ENCODE measurements around the gene POGZ.

POGZ gene, protein sequence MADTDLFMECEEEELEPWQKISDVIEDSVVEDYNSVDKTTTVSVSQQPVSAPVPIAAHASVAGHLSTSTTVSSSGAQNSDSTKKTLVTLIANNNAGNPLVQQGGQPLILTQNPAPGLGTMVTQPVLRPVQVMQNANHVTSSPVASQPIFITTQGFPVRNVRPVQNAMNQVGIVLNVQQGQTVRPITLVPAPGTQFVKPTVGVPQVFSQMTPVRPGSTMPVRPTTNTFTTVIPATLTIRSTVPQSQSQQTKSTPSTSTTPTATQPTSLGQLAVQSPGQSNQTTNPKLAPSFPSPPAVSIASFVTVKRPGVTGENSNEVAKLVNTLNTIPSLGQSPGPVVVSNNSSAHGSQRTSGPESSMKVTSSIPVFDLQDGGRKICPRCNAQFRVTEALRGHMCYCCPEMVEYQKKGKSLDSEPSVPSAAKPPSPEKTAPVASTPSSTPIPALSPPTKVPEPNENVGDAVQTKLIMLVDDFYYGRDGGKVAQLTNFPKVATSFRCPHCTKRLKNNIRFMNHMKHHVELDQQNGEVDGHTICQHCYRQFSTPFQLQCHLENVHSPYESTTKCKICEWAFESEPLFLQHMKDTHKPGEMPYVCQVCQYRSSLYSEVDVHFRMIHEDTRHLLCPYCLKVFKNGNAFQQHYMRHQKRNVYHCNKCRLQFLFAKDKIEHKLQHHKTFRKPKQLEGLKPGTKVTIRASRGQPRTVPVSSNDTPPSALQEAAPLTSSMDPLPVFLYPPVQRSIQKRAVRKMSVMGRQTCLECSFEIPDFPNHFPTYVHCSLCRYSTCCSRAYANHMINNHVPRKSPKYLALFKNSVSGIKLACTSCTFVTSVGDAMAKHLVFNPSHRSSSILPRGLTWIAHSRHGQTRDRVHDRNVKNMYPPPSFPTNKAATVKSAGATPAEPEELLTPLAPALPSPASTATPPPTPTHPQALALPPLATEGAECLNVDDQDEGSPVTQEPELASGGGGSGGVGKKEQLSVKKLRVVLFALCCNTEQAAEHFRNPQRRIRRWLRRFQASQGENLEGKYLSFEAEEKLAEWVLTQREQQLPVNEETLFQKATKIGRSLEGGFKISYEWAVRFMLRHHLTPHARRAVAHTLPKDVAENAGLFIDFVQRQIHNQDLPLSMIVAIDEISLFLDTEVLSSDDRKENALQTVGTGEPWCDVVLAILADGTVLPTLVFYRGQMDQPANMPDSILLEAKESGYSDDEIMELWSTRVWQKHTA (N-terminal part only)

DNA sequence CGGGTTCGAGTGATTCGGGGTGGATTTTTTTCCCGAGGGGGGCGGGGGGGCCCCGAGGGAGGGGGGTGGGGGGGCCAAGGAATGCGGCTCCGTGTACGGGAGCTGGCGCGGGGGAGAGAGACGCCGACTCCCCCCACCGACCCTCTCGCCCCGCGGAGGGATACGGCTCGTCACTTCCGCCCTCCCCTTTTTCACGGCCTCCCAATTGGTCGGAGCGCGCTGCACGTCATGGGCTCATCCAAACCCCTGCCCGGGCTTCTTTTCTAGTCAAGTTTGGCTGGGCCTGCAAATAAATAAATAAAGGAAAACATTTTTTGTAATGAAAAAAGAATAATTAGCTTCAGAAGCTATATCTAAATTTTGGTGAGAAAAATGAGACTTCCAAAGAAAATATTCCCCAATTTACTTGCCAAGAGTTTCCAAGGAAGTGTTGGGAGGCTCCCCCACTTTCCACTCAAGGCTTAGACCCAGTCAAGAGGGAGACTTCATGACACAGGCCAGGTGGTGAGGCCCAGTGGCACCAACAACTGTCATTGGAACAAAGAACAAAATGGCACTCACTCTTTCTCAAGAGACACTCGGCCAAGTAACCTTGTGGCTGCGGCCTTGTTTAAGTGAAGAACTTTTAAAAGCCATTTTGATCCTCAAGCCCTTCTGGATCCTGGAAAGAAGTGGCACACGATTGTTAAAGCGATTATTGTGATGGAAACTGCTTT is at the start of gene POGZ:
Gene POGZ (minus strand): TSS at position 164 of the 716 bp plus-strand sequence. CDS start 17,290 bp downstream, outside the sequence.
- peak; percentile 98 for DNase-seq (ENCODE audit: low read depth, low spot score)

GRCh38 chr1:151508833-151509232 is 49.5 kb upstream of the POGZ start:
- DNase-seq (ENCODE audit: low read depth, low spot score): no peak

- no peak for DNase-seq (ENCODE audit: low read depth, low spot score)
Measured at GRCh38 chr1:151504759-151505158, 45.5 kb upstream of the POGZ start.

- DNase-seq (ENCODE audit: low read depth, low spot score): no peak
Measured at GRCh38 chr1:151504252-151504651, 45.0 kb upstream of the POGZ start.

DNA sequence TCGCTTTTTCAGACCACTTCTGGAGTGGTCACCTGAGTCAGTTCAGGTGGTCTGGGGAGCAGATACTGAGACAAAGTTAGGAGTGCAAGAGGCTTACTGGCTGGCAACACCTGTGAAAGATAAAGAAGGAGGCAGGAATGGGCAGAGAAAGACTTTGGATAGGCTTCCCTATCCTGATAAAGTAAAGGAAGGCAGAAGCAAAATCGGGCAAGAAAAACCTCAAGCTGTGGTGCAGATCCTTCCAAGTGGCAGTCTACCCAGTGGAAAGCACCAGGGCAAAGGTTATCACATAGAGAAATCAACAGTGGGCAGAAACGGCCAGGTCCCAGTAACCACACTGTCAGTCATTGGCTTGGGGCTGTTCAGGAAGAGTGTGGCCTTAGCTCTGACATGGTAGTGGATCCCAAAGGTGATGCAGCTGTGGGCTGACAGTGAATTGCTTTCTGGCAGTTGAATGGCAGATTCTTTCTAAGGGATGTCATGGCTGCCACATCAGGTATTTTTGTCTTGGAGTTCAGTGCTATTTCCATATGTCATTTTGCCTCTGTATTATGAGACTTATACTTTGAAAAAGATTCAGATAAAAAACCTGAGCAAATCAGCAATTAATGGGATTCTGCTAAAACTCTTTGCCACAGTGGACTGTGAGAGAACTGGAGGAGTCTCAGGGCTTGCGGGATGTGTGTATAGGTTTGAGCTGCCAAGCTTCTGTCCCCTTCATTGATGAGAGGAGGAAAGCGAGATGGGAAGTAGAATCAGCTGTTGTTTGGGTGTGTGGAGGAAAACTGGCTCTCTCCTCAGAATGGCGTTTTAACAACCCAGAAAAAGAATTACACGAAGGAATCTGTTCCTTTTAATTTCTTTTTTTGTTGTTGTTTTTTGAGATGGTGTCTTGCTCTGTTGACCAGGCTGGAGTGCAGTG is 43.8 kb upstream of the POGZ start:
- no peak for DNase-seq (ENCODE audit: low read depth, low spot score)

DNA sequence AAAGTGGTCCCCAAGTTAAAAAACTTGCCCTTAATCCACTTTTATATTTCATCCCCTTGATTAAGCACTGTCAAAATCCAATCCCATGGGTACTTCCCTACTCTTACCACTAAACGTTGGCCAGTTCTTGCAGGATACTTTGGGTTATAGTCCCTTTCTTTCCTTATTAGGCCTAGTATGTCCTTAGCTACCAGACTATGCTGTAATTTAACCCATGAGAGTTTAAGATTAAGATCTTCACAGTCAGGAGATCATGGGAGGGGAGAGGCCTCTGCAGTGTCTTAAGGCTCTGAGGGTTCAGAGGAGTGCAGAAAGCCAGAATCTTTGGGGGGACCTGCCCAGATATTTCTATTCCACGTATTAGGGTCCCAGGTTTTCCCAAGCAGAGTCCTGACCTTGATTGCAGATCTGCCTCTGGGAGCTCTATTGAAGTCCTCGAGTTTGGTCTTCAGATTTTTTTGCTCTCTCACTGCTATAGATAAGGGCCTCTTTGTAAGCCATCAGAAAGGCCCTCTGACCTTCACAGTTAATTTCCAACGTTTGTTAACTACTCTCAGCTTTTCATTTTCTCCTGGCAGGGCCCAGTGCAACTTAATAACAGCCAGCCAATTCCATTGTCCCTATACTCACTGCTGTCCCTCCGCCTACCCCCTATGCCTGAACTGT is 42.9 kb upstream of the POGZ start:
- DNase-seq (ENCODE audit: low read depth, low spot score): no peak

- DNase-seq (ENCODE audit: low read depth, low spot score): no peak
Measured at GRCh38 chr1:151501474-151501873, 42.2 kb upstream of the POGZ start.

DNA sequence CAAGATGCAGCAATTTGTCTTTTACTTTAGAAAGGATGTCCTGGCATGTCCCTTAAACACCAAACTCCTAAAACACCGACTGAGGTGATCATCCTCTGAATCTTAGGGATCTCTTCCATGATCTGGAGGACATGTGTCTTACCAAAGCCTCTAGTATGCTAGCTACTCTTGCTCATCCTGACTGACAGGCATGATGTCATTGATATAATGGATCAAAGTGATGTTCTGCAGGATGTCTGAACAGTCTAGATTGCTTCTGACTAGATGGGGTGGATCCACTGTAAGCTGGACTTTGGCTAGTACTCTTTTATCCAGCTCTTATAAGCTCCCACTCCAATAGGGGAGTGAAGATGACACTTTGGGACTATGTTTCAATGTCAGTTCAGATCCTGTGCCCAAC is 40.6 kb upstream of the POGZ start:
- no peak for DNase-seq (ENCODE audit: low read depth, low spot score)

- DNase-seq (ENCODE audit: low read depth, low spot score): no peak
Measured at GRCh38 chr1:151499365-151499764, 40.1 kb upstream of the POGZ start.

DNA sequence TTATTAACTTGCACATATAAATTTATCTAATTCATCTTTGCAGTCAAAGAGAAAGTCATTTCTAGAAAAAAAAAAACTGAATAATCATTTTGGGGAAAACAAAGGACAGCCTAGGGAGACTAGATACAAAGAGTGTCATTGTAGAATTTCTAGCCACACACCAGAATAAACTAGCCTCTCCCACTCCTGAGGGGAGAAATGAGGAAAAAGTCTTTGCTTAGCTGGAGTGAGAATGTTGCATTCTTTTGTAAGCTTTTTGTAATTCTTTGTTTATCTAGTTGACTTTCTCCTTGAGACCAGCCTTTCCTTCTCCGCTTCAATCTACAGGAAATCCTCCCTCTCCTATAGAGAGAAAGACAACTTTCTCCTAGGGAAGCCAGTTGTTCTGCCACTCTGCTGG is 36.0 kb upstream of the POGZ start:
- DNase-seq (ENCODE audit: low read depth, low spot score): no peak

- peak; percentile 92 for DNase-seq (ENCODE audit: low read depth, low spot score)
Measured at GRCh38 chr1:151494741-151495281, 35.5 kb upstream of the POGZ start.

DNA sequence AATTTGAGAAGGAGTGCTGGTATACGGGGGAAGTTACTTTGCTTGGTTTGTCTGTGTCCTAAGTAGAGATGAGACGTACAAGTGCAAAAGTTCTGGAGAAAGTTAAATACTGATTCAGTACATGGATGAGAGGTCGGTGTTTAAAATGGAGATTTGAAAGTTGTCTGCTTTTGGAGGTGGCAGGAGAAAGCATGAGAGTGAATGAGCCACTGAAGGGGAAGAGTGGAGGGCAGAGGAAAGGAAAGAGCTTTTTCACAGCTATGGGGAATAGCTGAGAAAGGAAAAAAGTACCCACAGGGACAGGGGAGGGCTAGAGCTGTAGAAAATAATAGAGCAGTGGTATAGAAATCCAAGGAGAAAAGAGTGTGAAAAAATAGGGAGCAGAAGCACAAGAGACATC is 33.7 kb upstream of the POGZ start:
- no peak for DNase-seq (ENCODE audit: low read depth, low spot score)

GRCh38 chr1:151492120-151492519 is 32.8 kb upstream of the POGZ start:
- DNase-seq (ENCODE audit: low read depth, low spot score): no peak

DNA sequence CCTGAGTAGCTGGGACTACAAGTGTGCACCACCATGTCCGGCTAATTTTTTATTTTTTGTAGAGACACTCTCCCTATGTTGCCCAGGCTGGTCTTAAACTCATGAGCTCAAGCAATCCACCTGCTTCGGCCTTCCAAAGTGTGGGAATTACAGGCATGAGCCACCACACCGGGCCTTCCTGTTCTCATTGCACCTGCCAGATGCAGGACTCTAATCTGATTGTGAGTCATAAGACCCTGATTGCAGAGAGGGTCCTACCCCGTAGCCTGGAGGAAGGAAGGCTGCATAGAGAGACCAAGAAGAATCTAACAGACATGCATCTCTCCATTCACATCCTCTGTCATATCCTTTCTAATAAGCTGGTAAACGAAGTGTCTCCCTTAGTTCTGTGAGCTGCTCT is 32.3 kb upstream of the POGZ start:
- no peak for DNase-seq (ENCODE audit: low read depth, low spot score)

- no peak for DNase-seq (ENCODE audit: low read depth, low spot score)
Measured at GRCh38 chr1:151486557-151486956, 27.3 kb upstream of the POGZ start.

DNA sequence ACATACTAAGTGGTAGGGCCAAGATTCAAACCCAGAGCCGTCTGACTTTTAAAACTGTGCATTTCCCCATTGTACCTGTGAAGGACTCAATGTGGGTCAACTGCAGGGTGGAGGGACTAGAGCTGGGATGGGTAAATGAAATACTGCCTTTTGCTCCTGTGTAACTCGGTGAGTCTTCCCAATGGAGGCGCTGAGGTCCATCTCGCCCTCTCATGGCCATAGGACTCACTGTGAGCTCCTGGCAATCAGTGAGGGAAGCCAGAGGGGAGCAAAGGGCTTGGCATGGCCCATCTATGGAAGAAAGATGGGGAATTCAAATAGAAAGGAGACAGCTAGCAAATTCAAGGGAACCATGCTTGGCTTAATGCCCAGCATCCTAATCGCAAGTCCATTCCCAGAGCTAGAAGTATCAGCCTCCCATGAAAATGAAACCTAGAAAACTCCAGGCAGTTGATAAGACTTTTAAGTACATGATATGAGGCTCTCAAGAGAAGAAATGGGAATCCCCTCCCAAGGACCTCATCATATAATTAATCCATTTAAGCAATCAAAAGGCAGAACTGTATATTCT is 26.5 kb upstream of the POGZ start:
- DNase-seq (ENCODE audit: low read depth, low spot score): no peak

DNA sequence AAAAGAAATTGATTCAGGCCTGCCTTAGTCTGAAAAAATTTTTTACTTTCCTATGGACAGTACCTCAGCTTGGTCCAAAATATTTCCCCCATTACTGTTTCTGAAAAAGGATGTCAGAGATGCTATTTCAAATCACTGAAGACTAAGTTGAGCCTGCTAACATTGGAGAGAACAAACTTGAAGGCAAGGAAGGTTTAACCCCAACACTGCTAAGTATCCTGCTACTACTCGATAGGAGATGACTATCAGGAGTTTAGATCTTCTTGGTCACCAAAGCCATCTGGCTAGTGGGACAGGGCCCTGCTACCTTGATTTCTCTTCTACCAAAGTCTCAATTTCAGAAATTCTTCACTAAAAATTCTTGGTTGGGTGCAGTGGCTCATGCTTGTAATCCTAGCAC is 22.7 kb upstream of the POGZ start:
- DNase-seq (ENCODE audit: low read depth, low spot score): no peak

DNA sequence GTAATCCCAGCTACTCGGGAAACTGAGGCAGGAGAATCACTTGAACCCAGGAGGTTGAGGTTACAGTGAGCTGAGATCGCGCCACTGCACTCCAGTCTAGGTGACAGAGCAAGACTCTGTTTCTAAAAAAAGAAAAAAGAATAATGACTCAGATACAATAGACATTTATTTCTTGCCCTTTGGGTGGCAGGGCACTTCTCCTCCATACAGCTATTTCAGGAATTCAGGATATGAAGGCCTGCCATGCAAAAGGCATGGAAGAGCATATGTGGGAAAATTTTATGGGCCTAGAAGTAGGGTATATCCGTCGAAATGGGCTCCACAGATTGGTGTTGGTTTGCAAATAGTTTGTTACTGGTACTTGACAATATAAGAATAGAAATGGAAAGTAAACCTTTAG is 20.2 kb upstream of the POGZ start:
- no peak for DNase-seq (ENCODE audit: low read depth, low spot score)

GRCh38 chr1:151478923-151479322 is 19.6 kb upstream of the POGZ start:
- peak; percentile 19 for DNase-seq (ENCODE audit: low read depth, low spot score)

All from astrocyte of the hippocampus (primary cell).